ENCODE measurements around the gene CTNNA1.

CTNNA1 gene

DNA sequence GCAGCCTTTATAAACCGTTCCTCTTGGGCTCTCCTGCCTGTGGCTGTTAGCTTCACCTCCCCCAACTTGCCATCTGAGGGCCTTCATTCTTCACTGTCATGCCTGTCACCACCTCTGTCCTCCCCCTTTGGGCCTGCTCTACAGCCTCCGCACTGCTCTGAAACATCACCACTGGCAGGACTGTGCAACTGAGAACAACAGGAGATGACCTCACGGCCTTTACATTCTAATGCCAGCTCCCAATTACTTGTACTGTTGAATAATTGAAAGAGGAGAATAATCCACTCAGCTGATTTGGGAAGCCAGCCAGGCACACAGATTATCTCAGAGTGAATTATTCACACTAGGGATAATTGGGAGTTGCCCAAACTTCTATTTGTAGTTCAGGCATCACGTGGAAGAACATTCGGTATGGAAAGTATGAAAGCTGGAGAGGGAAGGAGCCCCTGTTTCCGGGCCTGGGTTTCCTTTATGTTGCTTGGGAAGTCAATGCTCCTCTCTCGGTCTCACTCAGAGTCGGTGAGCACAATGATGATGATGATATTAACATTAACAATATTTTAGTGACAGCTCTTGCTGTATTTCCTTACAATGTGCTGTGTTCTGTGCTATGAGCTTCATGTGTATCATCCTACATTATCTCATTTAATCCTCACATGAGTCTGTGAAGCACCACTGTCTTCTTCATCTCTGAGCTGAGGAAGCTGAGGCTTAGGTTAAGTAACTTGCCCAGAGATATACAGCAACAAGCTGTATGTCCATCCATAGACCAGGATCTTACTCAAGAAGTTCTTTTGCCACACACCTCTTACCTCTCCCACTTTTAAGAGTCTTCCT lies 221.2 kb downstream of the CTNNA1 start:
- DNase-seq, result no peak

DNA sequence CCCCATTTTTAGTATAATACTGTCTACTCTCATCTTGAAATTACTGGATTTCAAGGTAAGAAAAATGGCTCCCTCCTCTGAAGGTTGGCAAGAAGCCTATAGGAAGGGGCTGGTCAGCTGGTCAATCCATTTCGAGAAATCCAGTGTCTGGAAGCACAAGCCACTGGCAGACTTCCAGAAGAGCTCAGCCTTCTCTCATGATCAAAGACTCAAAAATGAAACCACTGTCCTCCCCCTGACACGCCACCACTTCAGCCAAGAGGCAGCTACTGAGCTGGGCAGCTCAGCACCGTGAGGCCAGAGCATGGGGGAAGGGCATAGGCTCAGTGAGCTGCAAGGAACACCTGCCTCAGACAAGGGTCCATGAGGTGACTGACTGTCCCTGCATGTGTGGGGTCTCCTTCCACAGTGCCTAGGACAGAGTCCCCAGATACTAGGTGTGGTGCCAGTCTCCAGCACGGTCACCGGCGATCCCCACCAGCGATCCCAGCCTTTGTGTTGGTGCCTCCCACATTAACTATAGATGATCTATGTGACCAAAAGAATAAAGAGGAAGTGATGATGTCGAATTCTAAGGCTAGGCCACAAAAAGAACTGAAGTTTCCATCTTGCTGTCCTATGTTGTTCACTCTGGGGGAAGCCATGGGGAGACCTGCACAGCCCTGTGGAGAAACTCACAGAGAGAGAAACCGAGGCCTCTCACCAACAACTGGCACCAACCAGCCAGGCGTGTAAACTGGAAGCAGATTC lies 222.0 kb downstream of the CTNNA1 start:
- no peak for DNase-seq

DNA sequence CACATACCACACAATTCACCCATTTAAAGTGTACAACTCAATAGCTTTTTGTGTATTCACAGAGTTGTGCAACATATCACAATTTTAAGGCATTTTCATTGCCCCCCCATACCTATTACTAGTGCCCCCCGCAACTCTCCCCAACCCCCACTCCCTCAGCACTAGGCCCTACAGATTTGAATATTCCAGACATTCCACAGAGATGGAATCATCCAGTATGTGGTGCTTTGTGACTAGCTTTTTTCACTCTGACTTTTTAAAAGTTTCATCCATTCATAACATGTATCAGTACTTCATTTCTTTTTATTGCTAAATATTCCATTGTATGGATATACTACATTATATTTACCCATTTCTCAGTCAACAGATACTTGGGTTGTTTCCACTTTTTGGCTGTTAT lies 224.9 kb downstream of the CTNNA1 start:
- no peak for DNase-seq

DNA sequence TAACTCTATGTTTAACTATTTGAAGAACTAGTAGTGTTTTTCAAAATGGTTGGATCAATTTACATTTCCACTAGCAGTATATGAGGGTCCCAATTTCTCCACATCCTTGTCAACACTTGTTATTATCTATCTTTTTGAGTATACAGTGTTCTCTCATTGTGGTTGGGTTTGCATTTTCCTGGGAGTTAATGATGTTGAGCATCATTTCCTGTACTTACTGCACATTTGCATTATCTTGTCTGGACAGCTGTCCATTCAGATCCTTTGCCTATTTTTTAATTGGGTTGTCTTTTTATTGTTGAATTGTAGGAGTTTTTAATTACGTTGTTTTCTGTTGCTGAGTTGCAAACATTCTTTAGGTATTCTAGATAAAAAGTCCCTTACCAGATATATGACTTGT lies 225.4 kb downstream of the CTNNA1 start:
- DNase-seq, result no peak

DNA sequence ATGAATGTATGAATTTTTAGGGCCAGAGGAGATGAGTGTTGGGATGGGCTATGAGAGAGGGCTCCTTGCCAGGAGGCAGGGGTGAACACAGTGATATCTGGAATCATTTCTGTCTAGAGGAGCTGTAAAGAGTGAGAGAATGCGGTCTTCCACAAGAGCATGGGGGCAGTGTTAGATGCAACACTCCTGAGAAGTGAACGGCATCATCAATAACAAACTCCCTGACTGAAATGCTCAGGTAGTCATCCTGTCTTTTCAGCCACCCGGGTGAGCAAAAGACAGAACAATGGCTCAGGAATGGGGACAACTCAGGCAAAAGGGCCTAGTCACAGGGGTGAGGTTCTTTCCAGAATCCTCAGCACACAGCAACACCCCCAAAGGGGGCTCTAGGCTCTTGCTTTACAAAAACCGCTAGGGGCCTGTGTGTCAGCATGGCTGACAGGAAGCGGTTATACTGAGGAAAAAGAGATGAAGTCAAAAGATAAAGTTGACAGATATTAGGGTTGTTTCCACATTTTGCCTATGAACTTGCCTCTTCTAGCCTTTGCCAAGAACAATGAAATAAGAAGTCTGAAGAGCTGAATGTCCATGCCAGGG lies 226.6 kb downstream of the CTNNA1 start:
- no peak for DNase-seq

DNA sequence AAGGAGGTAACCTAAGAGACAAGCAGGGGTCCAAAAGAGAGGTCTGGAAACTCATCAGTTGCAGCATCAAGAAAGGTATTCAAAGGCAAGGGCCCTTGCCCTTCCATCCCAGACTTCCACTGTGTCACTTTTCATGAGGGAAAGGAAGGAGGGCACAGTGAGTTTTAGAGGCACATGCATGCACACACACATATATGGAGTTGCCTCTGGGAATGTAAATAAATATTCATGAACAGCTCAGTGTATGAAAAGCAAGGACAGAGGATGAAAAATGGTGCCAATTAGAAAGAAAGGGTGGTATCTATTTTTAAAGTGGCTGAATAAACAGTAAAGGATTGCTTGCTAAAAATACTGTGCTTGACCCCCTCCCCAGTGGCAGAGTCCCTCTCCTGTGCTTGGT lies 227.2 kb downstream of the CTNNA1 start:
- no peak for DNase-seq

DNA sequence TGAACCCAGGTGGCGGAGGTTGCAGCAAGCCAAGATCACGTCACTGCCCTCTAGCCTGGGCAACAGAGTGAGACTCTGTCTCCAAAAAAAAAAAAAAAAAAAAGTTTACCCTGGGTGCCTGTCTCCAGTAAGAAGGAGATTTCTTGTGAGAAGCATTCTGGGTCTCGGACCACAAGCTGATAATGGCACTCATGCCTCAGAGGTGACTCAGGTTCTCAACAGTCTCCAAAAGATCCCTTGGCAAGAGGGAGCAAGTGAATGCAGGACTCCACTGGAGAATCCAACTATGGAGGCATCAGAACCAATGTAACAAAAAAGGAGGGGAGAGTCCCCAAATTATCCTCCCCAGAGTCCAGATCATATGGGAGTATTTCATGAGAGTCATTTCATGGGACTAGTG lies 227.9 kb downstream of the CTNNA1 start:
- no peak for DNase-seq

DNA sequence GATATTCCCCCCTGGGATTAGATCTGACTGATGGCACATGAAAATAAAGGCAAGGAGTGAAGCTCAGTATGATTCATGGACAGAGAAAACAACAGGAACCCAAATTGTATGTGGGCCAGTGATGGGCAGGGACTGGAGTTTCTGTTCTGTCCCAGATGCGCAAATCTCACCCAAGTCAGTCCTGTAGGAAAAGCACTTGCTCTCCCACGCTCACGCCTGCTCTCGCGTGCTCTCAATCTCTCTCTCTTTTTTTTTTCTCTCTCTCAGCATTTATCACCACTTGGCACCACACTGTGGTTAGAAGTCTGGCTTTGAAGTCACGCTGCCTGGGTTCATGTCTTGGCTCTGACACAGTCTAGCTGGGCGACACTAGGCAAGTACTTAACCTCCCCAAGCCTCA lies 228.4 kb downstream of the CTNNA1 start:
- DNase-seq, result no peak

DNA sequence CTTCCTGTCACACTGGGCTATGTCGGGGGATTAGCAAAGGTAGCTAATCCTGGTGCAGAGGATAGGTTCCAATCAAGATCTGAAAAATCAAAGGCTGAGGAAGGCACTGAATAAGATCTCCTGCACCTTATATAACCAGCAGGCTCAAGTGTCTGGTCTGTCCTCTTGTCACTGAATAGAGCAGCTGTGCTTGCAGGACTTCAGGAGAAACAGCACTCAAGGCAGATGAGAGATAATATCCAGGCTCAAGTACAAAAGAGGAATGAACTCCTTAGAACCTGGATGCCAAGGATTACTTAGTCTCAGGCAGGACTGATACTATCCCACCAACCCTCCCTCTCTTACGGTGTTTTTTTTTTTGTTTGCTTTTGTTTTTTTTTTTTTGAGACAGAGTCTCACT lies 230.8 kb downstream of the CTNNA1 start:
- DNase-seq, result no peak

Measured in CD4-positive, alpha-beta T cell treated with Interferon gamma for 1 hour (primary cell).